Astrocyte (in vitro differentiated cells and primary cell): ENCODE data around the gene HNRNPM.

ENCODE experiments used
- EZH2 ChIP-seq: IDR thresholded peaks from 2 replicates; pipeline ENCODE4 v1.6.1; 2012; ENCODE audit warnings: mild to moderate bottlenecking, low read length, inconsistent platforms; ENCODE audit not compliant: insufficient read depth
- TF ChIP-seq, protein P1 (sequence below): IDR thresholded peaks from 2 replicates; pipeline ENCODE4 v1.5.1; 2011; ENCODE audit warnings: low read depth, mild to moderate bottlenecking, inconsistent platforms, low read length, moderate library complexity; ENCODE audit not compliant: insufficient read depth

DNA sequence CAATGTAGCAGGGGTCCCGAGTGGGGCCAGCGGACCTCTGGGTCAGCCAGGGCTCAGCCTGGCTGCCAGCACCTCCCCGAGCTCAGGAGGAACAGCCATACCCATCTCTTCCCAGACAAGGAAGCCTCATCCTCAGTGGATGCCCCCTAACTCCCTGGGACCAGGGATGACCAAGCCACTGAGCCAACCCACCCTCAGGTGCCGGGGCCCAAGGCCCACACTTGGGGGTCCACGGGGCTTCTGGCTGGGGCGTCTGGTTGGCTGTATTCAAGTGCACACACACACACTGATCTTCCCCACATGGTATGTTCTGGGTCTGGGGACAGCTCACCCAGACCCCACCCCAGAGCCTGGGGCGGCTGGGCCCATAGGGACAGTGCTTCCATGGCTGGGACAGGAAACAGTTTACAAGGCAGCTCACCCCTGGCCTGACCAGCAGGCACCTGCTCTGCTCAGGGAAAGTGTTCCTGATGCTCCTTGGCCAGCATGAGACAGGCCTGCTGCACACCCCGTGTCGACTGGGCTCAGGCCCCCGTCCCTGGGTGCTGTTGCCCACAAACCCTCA, 46.9 kb upstream of the HNRNPM start:
- TF ChIP-seq EZH2: no peak
- TF ChIP-seq, protein P1, sequence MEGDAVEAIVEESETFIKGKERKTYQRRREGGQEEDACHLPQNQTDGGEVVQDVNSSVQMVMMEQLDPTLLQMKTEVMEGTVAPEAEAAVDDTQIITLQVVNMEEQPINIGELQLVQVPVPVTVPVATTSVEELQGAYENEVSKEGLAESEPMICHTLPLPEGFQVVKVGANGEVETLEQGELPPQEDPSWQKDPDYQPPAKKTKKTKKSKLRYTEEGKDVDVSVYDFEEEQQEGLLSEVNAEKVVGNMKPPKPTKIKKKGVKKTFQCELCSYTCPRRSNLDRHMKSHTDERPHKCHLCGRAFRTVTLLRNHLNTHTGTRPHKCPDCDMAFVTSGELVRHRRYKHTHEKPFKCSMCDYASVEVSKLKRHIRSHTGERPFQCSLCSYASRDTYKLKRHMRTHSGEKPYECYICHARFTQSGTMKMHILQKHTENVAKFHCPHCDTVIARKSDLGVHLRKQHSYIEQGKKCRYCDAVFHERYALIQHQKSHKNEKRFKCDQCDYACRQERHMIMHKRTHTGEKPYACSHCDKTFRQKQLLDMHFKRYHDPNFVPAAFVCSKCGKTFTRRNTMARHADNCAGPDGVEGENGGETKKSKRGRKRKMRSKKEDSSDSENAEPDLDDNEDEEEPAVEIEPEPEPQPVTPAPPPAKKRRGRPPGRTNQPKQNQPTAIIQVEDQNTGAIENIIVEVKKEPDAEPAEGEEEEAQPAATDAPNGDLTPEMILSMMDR: no peak
